Measurements from ENCODE around the gene TRIM33.

Gene TRIM33

GRCh38 chr1:114347431-114348209 is 163.4 kb downstream of the TRIM33 start:
- DNase-seq = no peak

GRCh38 chr1:114346480-114347029 is 164.4 kb downstream of the TRIM33 start:
- DNase-seq = peak; percentile 88 to 98

- DNase-seq = peak in 1 of 2 experiments; percentile 65
Measured at GRCh38 chr1:114345930-114346479, 165.0 kb downstream of the TRIM33 start.

- DNase-seq = no peak
Measured at GRCh38 chr1:114344656-114345055, 166.3 kb downstream of the TRIM33 start.
